HEK293 (cell line): ENCODE measurements around the gene CCDC85B.

Source experiments
- BCL6B ChIP-seq: fragments of 450-650 bp; formaldehyde crosslinking; IDR thresholded peaks from 2 replicates; pipeline ENCODE4 v1.5.1; 2017; ENCODE audit warnings: missing biosample characterization, missing genetic modification characterization
- KLF16 ChIP-seq: fragments of 450-650 bp; formaldehyde crosslinking; IDR thresholded peaks from 2 replicates; pipeline ENCODE4 v1.5.1; 2017; ENCODE audit warnings: missing biosample characterization, missing genetic modification characterization
- KLF9 ChIP-seq: fragments of 450-650 bp; formaldehyde crosslinking; IDR thresholded peaks from 2 replicates; pipeline ENCODE4 v1.5.1; 2016; ENCODE audit warnings: missing biosample characterization, missing genetic modification characterization, low read depth
- PRDM6 ChIP-seq: fragments of 450-650 bp; formaldehyde crosslinking; IDR thresholded peaks from 2 replicates; pipeline ENCODE4 v1.5.1; 2017; ENCODE audit warnings: missing biosample characterization, missing genetic modification characterization
- WT1 ChIP-seq: fragments of 450-650 bp; formaldehyde crosslinking; IDR thresholded peaks from 2 replicates; pipeline ENCODE4 v1.5.1; 2016; ENCODE audit warnings: missing biosample characterization, missing genetic modification characterization
- YY1 ChIP-seq: fragments of 450-650 bp; formaldehyde crosslinking; IDR thresholded peaks from 2 replicates; pipeline ENCODE4 v1.5.1; 2018; ENCODE audit warnings: missing biosample characterization, missing genetic modification characterization
- YY2 ChIP-seq: fragments of 450-650 bp; formaldehyde crosslinking; IDR thresholded peaks from 2 replicates; pipeline ENCODE4 v1.5.1; 2016; ENCODE audit warnings: missing biosample characterization, missing genetic modification characterization
- ZBTB8A ChIP-seq: fragments of 450-650 bp; formaldehyde crosslinking; IDR thresholded peaks from 2 replicates; pipeline ENCODE4 v1.5.1; 2016; ENCODE audit warnings: missing biosample characterization, missing genetic modification characterization
- ZEB2 ChIP-seq: fragments of 450-650 bp; formaldehyde crosslinking; IDR thresholded peaks from 2 replicates; pipeline ENCODE4 v1.5.1; 2016; ENCODE audit warnings: missing biosample characterization, missing genetic modification characterization
- ZIC2 ChIP-seq: fragments of 450-650 bp; formaldehyde crosslinking; IDR thresholded peaks from 2 replicates; pipeline ENCODE4 v1.5.1; 2016; ENCODE audit warnings: missing biosample characterization, missing genetic modification characterization
- ZNF140 ChIP-seq: fragments of 450-650 bp; formaldehyde crosslinking; IDR thresholded peaks from 2 replicates; pipeline ENCODE4 v1.5.1; 2016; ENCODE audit warnings: missing biosample characterization, missing genetic modification characterization
- ZNF155 ChIP-seq: fragments of 450-650 bp; formaldehyde crosslinking; IDR thresholded peaks from 2 replicates; pipeline ENCODE4 v1.5.1; 2016; ENCODE audit warnings: missing biosample characterization, missing genetic modification characterization
- ZNF169 ChIP-seq: fragments of 450-650 bp; formaldehyde crosslinking; IDR thresholded peaks from 2 replicates; pipeline ENCODE4 v1.5.1; 2016; ENCODE audit warnings: missing biosample characterization, missing genetic modification characterization
- ZNF175 ChIP-seq: fragments of 450-650 bp; formaldehyde crosslinking; IDR thresholded peaks from 2 replicates; pipeline ENCODE4 v1.5.1; 2016; ENCODE audit warnings: missing biosample characterization, missing genetic modification characterization
- ZNF184 ChIP-seq: fragments of 450-650 bp; IDR thresholded peaks from 2 replicates; pipeline ENCODE4 v1.5.1; 2018; ENCODE audit warnings: missing biosample characterization, mild to moderate bottlenecking, missing genetic modification characterization
- ZNF23 ChIP-seq: fragments of 450-650 bp; formaldehyde crosslinking; IDR thresholded peaks from 2 replicates; pipeline ENCODE4 v1.5.1; 2016; ENCODE audit warnings: missing biosample characterization, missing genetic modification characterization, borderline replicate concordance
- ZNF239 ChIP-seq: fragments of 450-650 bp; formaldehyde crosslinking; IDR thresholded peaks from 2 replicates; pipeline ENCODE4 v1.5.1; 2016; ENCODE audit warnings: missing biosample characterization, missing genetic modification characterization
- ZNF24 ChIP-seq: fragments of 450-650 bp; formaldehyde crosslinking; IDR thresholded peaks from 2 replicates; pipeline ENCODE4 v1.5.1; 2016; ENCODE audit warnings: missing biosample characterization, missing genetic modification characterization
- ZNF302 ChIP-seq: fragments of 450-650 bp; formaldehyde crosslinking; IDR thresholded peaks from 2 replicates; pipeline ENCODE4 v1.5.1; 2016; ENCODE audit warnings: missing biosample characterization, missing genetic modification characterization, low read depth
- ZNF37A ChIP-seq: fragments of 450-650 bp; IDR thresholded peaks from 2 replicates; pipeline ENCODE4 v1.5.1; 2018; ENCODE audit warnings: missing biosample characterization, missing genetic modification characterization
- ZNF404 ChIP-seq: fragments of 450-650 bp; formaldehyde crosslinking; IDR thresholded peaks from 2 replicates; pipeline ENCODE4 v1.5.1; 2017; ENCODE audit warnings: missing biosample characterization, missing genetic modification characterization
- ZNF548 ChIP-seq: fragments of 450-650 bp; formaldehyde crosslinking; IDR thresholded peaks from 2 replicates; pipeline ENCODE4 v1.5.1; 2016; ENCODE audit warnings: missing biosample characterization, missing genetic modification characterization
- ZNF600 ChIP-seq: fragments of 450-650 bp; formaldehyde crosslinking; IDR thresholded peaks from 2 replicates; pipeline ENCODE4 v1.5.1; 2016; ENCODE audit warnings: missing biosample characterization, missing genetic modification characterization
- ZNF621 ChIP-seq: fragments of 450-650 bp; formaldehyde crosslinking; IDR thresholded peaks from 2 replicates; pipeline ENCODE4 v1.5.1; 2017; ENCODE audit warnings: missing biosample characterization, missing genetic modification characterization
- ZNF623 ChIP-seq: fragments of 450-650 bp; formaldehyde crosslinking; IDR thresholded peaks from 2 replicates; pipeline ENCODE4 v1.5.1; 2016; ENCODE audit warnings: missing biosample characterization, missing genetic modification characterization
- ZNF629 ChIP-seq: fragments of 450-650 bp; formaldehyde crosslinking; IDR thresholded peaks from 2 replicates; pipeline ENCODE4 v1.5.1; 2017; ENCODE audit warnings: missing biosample characterization, missing genetic modification characterization
- ZNF660 ChIP-seq: fragments of 450-650 bp; IDR thresholded peaks from 2 replicates; pipeline ENCODE4 v1.5.1; 2018; ENCODE audit warnings: missing biosample characterization, mild to moderate bottlenecking, missing genetic modification characterization
- ZNF677 ChIP-seq: fragments of 450-650 bp; IDR thresholded peaks from 2 replicates; pipeline ENCODE4 v1.5.0; 2018; ENCODE audit warnings: missing biosample characterization, mild to moderate bottlenecking, missing genetic modification characterization, moderate library complexity
- ZNF777 ChIP-seq: fragments of 450-650 bp; formaldehyde crosslinking; IDR thresholded peaks from 2 replicates; pipeline ENCODE4 v1.5.1; 2017; ENCODE audit warnings: missing biosample characterization, missing genetic modification characterization, borderline replicate concordance
- ZNF830 ChIP-seq: fragments of 450-650 bp; IDR thresholded peaks from 2 replicates; pipeline ENCODE4 v1.5.0; 2018; ENCODE audit warnings: missing biosample characterization, missing genetic modification characterization, low read depth, mild to moderate bottlenecking, moderate library complexity
- ZNF843 ChIP-seq: fragments of 450-650 bp; formaldehyde crosslinking; IDR thresholded peaks from 2 replicates; pipeline ENCODE4 v1.5.1; 2016; ENCODE audit warnings: missing biosample characterization, missing genetic modification characterization
- ZSCAN30 ChIP-seq: fragments of 450-650 bp; IDR thresholded peaks from 2 replicates; pipeline ENCODE4 v1.5.1; 2018; ENCODE audit warnings: missing biosample characterization, mild to moderate bottlenecking, missing genetic modification characterization, moderate library complexity
- TF ChIP-seq, protein P1 (sequence below): fragments of 450-650 bp; formaldehyde crosslinking; IDR thresholded peaks from 2 replicates; pipeline ENCODE4 v1.5.1; 2016; ENCODE audit warnings: missing biosample characterization, missing genetic modification characterization, low read depth
- TF ChIP-seq, protein P2 (sequence below): fragments of 450-650 bp; formaldehyde crosslinking; IDR thresholded peaks from 2 replicates; pipeline ENCODE4 v1.5.1; 2017; ENCODE audit warnings: missing biosample characterization, missing genetic modification characterization
- TF ChIP-seq, protein P3 (sequence below): fragments of 450-650 bp; formaldehyde crosslinking; IDR thresholded peaks from 2 replicates; pipeline ENCODE4 v1.5.1; 2016; ENCODE audit warnings: missing biosample characterization, missing genetic modification characterization
- TF ChIP-seq, protein P4 (sequence below): sonication (generic); formaldehyde crosslinking; IDR thresholded peaks from 2 replicates; pipeline ENCODE4 v1.8.1; 2022; ENCODE audit warnings: mild to moderate bottlenecking, moderate library complexity, missing genetic modification reagents

The CCDC85B gene

GRCh38 chr11:65915821-65916251, 25.4 kb downstream of the CCDC85B start (continued):
- no peak for TF ChIP-seq PRDM6 (tag by site-specific recombination)
- TF ChIP-seq, protein P1, sequence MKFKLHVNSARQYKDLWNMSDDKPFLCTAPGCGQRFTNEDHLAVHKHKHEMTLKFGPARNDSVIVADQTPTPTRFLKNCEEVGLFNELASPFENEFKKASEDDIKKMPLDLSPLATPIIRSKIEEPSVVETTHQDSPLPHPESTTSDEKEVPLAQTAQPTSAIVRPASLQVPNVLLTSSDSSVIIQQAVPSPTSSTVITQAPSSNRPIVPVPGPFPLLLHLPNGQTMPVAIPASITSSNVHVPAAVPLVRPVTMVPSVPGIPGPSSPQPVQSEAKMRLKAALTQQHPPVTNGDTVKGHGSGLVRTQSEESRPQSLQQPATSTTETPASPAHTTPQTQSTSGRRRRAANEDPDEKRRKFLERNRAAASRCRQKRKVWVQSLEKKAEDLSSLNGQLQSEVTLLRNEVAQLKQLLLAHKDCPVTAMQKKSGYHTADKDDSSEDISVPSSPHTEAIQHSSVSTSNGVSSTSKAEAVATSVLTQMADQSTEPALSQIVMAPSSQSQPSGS (tag by site-specific recombination), result no peak
- TF ChIP-seq ZNF302 (tag by site-specific recombination), result no peak
- no peak for TF ChIP-seq YY2
- TF ChIP-seq ZEB2 (tag by site-specific recombination), result peak; percentile 95
- no peak for TF ChIP-seq ZNF155
- no peak for TF ChIP-seq BCL6B (tag by site-specific recombination)
- TF ChIP-seq, protein P2, sequence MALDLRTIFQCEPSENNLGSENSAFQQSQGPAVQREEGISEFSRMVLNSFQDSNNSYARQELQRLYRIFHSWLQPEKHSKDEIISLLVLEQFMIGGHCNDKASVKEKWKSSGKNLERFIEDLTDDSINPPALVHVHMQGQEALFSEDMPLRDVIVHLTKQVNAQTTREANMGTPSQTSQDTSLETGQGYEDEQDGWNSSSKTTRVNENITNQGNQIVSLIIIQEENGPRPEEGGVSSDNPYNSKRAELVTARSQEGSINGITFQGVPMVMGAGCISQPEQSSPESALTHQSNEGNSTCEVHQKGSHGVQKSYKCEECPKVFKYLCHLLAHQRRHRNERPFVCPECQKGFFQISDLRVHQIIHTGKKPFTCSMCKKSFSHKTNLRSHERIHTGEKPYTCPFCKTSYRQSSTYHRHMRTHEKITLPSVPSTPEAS (tag by site-specific recombination), result no peak
- peak; percentile 35; the same call in 1 of the 2 replicates for TF ChIP-seq WT1
- TF ChIP-seq ZNF404, result no peak
- TF ChIP-seq ZNF140 (tag by site-specific recombination), result no peak
- no peak for TF ChIP-seq ZNF777 (tag by site-specific recombination)
- TF ChIP-seq ZNF23 (tag by site-specific recombination), result no peak
- no peak for TF ChIP-seq ZNF37A (tag by site-specific recombination)
- TF ChIP-seq ZBTB8A, result peak; percentile 32; the same call in 1 of the 2 replicates
- no peak for TF ChIP-seq ZNF623 (tag by site-specific recombination)
- TF ChIP-seq ZSCAN30 (tag by site-specific recombination), result no peak
- TF ChIP-seq, protein P3, sequence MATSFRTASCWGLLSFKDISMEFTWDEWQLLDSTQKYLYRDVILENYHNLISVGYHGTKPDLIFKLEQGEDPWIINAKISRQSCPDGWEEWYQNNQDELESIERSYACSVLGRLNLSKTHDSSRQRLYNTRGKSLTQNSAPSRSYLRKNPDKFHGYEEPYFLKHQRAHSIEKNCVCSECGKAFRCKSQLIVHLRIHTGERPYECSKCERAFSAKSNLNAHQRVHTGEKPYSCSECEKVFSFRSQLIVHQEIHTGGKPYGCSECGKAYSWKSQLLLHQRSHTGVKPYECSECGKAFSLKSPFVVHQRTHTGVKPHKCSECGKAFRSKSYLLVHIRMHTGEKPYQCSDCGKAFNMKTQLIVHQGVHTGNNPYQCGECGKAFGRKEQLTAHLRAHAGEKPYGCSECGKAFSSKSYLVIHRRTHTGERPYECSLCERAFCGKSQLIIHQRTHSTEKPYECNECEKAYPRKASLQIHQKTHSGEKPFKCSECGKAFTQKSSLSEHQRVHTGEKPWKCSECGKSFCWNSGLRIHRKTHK (tag by site-specific recombination), result no peak
- peak; percentile 52 for TF ChIP-seq ZNF600
- TF ChIP-seq ZNF677 (tag by site-specific recombination), result no peak
- TF ChIP-seq KLF9 (tag by site-specific recombination), result no peak
- no peak for TF ChIP-seq ZIC2 (tag by site-specific recombination)
- 0 out of 2 replicates have a peak, but pooled peaks have one; percentile 38 for TF ChIP-seq ZNF24 (tag by site-specific recombination)
- TF ChIP-seq ZNF629, result peak; percentile 87
- no peak for TF ChIP-seq ZNF621 (tag by site-specific recombination)
- TF ChIP-seq YY1 (tag by site-specific recombination), result no peak
- TF ChIP-seq, protein P4, sequence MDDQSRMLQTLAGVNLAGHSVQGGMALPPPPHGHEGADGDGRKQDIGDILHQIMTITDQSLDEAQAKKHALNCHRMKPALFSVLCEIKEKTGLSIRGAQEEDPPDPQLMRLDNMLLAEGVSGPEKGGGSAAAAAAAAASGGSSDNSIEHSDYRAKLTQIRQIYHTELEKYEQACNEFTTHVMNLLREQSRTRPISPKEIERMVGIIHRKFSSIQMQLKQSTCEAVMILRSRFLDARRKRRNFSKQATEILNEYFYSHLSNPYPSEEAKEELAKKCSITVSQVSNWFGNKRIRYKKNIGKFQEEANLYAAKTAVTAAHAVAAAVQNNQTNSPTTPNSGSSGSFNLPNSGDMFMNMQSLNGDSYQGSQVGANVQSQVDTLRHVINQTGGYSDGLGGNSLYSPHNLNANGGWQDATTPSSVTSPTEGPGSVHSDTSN, result no peak
- TF ChIP-seq ZNF830 (tag by site-specific recombination), result no peak
- 0 out of 2 replicates have a peak, but pooled peaks have one; percentile 30 for TF ChIP-seq ZNF184 (tag by site-specific recombination)
- TF ChIP-seq ZNF169, result no peak
- TF ChIP-seq ZNF175, result no peak
- no peak for TF ChIP-seq ZNF239 (tag by site-specific recombination)
- no peak for TF ChIP-seq ZNF548 (tag by site-specific recombination)
- no peak for TF ChIP-seq ZNF843 (tag by site-specific recombination)
- peak; percentile 65; the same call in 1 of the 2 replicates for TF ChIP-seq ZNF660 (tag by site-specific recombination)
- TF ChIP-seq KLF16 (tag by site-specific recombination), result no peak
